Astrocyte of the cerebellum (primary cell): ENCODE measurements around the gene NPEPPS.

Experiments
- DNase-seq: peaks from one replicate; pipeline ENCODE4 v3.0.0-alpha.2; 2011; ENCODE audit warnings: low read depth
- H3K4me3 ChIP-seq: 2 replicates; pipeline ENCODE4 v1.5.1; 2011; ENCODE audit warnings: mild to moderate bottlenecking, low read depth, low read length, moderate library complexity
- in situ Hi-C: cut with HindIII; loops from 2 replicates; pipeline ENCODE4 v1.10.0; 2017; ENCODE audit warnings: low sequenced_read_pairs
- TF ChIP-seq, protein P1 (sequence below): IDR thresholded peaks from 2 replicates; pipeline ENCODE4 v1.5.1; 2012; ENCODE audit warnings: low read length, low read depth, moderate library complexity, mild to moderate bottlenecking; ENCODE audit errors: missing control alignments

Gene NPEPPS

DNA sequence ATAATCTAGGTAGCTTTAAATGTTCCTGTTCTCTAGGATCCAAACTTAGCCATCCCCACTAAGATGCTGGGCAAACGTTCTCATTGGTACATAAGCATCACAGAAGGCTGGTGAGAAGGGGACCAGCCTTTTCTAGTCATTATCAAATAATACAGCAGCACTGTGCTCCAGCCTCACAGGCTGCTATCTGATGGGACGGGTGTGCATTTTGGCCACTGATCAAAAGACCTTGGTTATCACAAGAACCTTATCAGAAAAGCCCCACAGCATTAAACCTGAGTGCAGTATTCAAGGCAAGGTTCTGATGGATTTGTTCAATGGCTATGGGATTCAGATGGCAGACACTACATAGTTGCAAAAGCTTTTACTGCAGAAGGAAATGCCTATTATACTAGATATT lies 99.7 kb downstream of the NPEPPS start:
- TF ChIP-seq, protein P1, sequence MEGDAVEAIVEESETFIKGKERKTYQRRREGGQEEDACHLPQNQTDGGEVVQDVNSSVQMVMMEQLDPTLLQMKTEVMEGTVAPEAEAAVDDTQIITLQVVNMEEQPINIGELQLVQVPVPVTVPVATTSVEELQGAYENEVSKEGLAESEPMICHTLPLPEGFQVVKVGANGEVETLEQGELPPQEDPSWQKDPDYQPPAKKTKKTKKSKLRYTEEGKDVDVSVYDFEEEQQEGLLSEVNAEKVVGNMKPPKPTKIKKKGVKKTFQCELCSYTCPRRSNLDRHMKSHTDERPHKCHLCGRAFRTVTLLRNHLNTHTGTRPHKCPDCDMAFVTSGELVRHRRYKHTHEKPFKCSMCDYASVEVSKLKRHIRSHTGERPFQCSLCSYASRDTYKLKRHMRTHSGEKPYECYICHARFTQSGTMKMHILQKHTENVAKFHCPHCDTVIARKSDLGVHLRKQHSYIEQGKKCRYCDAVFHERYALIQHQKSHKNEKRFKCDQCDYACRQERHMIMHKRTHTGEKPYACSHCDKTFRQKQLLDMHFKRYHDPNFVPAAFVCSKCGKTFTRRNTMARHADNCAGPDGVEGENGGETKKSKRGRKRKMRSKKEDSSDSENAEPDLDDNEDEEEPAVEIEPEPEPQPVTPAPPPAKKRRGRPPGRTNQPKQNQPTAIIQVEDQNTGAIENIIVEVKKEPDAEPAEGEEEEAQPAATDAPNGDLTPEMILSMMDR, result no peak
- H3K4me3 ChIP-seq, result no peak overlapping the region
- no peak for DNase-seq
- in situ Hi-C loops, result no loop called here

DNA sequence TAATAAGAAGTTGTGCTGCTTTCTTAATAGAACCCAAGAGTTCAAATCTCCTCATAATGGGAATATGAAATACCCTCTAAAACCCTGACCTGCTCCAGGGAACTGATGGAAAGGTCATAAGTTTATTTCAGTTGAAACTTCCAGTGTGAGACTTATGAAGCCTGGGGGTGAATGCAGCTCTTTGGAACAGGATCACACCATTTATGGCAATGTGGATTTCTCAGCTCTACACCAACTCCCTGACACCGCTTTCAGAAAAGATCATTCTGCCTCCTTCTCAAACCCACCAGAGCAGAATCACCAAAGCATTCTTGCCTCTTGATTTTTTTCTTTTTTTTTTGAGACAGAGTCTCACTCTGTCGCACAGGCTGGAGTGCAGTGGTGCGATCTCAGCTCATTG lies 102.1 kb downstream of the NPEPPS start:
- in situ Hi-C loops, result no loop called here
- TF ChIP-seq, protein P1, result no peak
- no peak overlapping the region for H3K4me3 ChIP-seq
- no peak for DNase-seq

DNA sequence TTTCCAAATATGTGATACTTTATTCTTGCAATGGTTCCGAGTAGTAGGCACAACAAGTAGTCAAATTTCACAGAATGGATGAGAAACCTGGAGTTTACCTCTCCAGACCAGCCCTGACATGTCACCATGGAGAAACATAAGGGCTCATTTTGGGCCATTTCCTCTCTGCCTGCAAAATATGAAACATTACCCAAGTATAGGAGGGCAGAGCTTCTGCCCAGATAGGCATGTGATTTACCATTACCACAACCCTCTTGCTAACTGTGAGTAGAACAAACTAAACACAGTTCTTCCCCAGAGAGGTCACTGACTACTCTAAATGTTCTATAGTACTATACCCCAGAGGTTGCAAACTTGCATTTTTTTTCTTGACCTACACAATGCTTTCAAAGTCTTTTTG lies 103.1 kb downstream of the NPEPPS start:
- in situ Hi-C loops, result no loop called here
- no peak overlapping the region for H3K4me3 ChIP-seq
- no peak for DNase-seq
- TF ChIP-seq, protein P1, result no peak

DNA sequence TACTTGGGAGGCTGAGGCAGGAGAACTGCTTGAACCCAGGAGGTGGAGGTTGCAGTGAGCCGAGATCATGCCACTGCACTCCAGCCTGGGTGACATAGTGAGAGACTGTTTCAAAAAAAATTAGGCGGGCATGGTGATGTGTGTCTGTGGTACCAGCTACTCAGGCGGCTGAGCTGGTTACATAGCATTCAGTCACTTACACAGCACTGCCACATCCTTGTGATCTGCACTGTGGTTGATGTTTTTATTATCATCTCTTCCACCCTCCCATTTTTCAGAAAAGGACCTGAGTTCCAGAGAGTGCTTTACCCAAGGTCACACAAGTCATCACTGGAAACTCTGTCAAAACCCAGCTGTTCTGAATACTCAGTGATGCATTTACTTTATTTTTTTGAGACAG lies 104.0 kb downstream of the NPEPPS start:
- DNase-seq, result no peak
- TF ChIP-seq, protein P1, result no peak
- in situ Hi-C loops, result no loop called here
- H3K4me3 ChIP-seq, result no peak overlapping the region

DNA sequence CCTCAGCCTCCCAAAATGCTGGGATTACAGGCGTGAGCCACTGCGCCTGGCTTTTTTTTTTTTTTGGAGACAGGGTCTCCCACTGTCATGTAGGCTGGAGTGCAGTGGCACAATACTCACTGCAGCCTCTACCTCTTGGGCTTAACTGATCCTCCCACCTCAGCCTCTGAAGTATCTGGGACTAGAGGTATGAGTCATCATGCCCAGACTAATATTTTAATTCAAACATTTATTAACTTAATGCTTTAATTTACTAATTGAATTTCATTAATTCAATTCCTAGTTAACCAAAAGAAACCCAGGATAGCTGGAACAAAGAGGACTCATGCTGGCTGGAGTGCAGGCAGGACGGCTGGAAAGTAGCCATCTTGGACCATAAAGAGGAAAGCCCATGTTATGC lies 104.8 kb downstream of the NPEPPS start:
- in situ Hi-C loops, result no loop called here
- no peak for DNase-seq
- H3K4me3 ChIP-seq, result no peak overlapping the region
- TF ChIP-seq, protein P1, result no peak

DNA sequence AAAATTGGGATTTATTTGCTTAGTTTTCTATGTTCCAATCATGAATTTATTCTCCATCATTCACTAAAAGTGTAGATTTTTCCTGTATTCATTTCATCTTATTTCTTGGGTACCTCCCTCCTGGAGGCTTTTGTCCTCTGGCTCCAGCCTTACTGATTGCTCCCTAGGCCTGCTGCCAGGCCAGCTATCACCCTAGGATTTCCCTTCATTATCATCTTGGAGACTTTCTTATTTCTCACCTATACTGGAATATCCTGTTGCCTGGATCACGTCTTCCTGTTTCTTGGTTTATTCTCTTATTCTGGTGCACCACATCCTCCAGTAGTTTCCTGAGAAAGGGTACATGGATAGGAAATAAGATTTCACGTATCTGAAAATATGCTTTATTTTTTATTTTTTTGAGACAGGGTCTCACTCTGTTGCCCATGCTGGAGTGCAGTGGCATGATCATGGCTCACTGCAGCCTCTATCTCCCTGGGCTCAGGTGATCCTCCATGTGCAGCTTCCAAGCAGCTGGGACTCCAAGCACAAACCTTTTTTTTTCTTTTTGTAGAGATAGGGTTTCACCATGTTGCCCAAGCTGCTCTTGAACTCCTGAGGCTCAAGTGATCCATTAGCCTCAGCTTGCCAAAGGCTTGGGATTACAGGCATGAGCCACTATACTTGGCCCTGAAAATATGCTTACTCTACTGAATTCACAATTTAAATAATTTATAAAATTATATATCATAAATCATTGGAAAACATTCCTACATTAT lies 105.5 kb downstream of the NPEPPS start:
- TF ChIP-seq, protein P1, result no peak
- in situ Hi-C loops, result no loop called here
- DNase-seq, result no peak

More for the DNA sequence above, 105.5 kb downstream of the NPEPPS start:
- no peak overlapping the region for H3K4me3 ChIP-seq
